Right lobe of liver (tissue), 4 donors: ENCODE measurements around the gene DRD3.

Source experiments
- POLR2A ChIP-seq: fragments of 450-650 bp; IDR thresholded peaks from one replicate; pipeline ENCODE4 v1.6.1; 2017; ENCODE audit warnings: antibody characterized with exemption, mild to moderate bottlenecking
- TF ChIP-seq, protein P1 (sequence below), 4 donors: fragments of 200-600 bp in 3 of 4; fragments of 450-650 bp in 1 of 4; IDR thresholded peaks; one replicate each; pipeline versions ENCODE4 v1.5.1 to v1.8.0; 2016 to 2022; ENCODE audit warnings: antibody characterized with exemption in 4 of 4, mild to moderate bottlenecking in 2 of 4
- donor health status: DM: no; HTN: no; CAD: no.
- donor health status: DM: no; HTN: no; CAD: no.
- donor health status: DM: no; HTN: yes; CAD: no.

DNA sequence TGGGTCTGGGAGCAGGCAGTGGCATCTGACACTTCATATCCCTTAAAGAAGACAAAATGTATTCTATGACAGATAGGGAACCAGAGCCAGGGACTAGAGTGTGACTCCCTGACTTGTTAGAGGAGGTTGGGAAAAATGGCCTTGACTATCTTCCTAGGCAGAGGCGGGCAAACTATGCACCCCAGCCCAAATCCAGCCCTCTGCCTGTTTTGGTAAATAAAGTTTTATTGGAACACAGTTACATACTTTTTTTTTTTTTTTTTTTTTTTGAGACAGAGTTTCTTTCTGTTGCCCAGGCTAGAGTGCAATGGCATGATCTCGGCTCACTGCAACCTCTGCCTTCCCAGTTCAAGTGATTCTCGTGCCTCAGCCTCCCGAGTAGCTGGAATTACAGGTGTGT is 75.0 kb downstream of the DRD3 start:
- TF ChIP-seq, protein P1, sequence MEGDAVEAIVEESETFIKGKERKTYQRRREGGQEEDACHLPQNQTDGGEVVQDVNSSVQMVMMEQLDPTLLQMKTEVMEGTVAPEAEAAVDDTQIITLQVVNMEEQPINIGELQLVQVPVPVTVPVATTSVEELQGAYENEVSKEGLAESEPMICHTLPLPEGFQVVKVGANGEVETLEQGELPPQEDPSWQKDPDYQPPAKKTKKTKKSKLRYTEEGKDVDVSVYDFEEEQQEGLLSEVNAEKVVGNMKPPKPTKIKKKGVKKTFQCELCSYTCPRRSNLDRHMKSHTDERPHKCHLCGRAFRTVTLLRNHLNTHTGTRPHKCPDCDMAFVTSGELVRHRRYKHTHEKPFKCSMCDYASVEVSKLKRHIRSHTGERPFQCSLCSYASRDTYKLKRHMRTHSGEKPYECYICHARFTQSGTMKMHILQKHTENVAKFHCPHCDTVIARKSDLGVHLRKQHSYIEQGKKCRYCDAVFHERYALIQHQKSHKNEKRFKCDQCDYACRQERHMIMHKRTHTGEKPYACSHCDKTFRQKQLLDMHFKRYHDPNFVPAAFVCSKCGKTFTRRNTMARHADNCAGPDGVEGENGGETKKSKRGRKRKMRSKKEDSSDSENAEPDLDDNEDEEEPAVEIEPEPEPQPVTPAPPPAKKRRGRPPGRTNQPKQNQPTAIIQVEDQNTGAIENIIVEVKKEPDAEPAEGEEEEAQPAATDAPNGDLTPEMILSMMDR (IDR thresholded peaks at IDR 0.05): no peak
- TF ChIP-seq POLR2A: no peak
